HFF-Myc (cell line): ENCODE data around the gene CR1L.
"Not testable (repeated sequence)": the region's sequence is repeated elsewhere in the genome, so short reads cannot be mapped to it uniquely, and the experiment has no call there.

Experiments used
- DNase-seq: peaks from one replicate; pipeline ENCODE4 v3.0.0-alpha.2; 2011; ENCODE audit warnings: low read depth; ENCODE audit errors: extremely low read depth
- H3K4me3 ChIP-seq: replicated peaks from 2 replicates; pipeline ENCODE4 v1.5.1; 2011; ENCODE audit warnings: low read depth, mild to moderate bottlenecking, control low read depth, low read length
- CTCF ChIP-seq: IDR thresholded peaks from 2 replicates; pipeline ENCODE4 v1.5.1; 2012; ENCODE audit warnings: mild to moderate bottlenecking, low read depth, low read length, control low read depth; ENCODE audit errors: missing control alignments

The CR1L gene

GRCh38 chr1:207639362-207639761 is 5.6 kb upstream of the CR1L start:
- not testable (repeated sequence) for DNase-seq, H3K4me3 ChIP-seq

DNA sequence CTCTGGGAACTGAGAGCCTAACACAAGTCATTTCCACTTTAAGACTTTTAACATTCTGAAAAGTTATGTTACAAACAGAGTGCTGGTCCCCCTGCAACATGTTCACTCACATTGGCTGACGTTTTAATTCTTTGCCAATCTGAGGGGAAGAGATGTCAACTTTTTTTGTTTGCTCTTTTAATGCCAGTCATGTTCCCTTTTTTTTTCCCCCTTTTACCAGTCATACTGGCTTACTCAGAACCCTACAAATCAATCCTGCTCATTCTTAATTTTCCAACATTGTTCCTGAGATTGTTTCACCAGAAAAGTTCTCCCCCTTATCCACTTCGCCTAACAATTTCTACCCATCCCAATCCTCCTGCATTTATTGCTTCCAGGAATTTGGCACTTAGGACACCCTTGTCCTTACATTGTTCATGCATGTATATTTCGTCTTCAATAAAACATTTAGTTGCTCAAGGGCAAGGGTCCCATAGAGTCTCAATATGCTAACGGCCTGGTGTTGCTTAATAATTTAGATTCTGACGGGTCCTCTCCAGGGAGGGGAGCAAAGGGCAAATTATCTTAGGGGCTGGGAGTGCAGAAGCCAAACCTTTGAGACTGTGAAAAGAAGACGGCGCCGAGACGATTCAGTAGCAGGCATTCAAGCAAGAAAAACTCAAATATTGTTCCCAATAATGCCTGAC is 624 bp upstream of the CR1L start:
- peak overlapping the region; percentile 58 for H3K4me3 ChIP-seq

GRCh38 chr1:207645635-207646081 is 725 bp downstream of the CR1L start:
- DNase-seq = no peak
- peak overlapping the region; percentile 58; the same call in 1 of the 2 replicates for H3K4me3 ChIP-seq
- TF ChIP-seq CTCF = no peak

More for the DNA sequence above, 624 bp upstream of the CR1L start:
- no peak for TF ChIP-seq CTCF
- no peak for DNase-seq

DNA sequence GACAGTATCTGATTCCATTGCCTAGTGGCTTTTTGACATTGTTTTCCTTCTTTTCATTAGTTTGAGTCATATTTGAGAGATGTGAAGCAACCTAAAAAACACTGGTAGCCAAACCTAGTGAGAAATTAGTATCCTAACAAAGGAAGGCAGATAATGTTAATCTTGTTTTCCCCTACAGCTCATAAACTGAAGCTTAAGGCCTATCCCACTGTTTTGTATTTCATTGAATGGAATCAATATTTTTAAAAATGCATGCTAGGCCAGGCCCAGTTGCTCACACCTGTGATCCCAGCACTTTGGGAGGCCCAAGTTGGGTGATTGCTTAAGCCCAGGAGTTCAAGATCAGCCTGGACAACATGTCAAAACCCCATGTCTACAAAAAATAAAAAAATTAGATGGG is 1.2 kb downstream of the CR1L start:
- no peak for DNase-seq
- H3K4me3 ChIP-seq = no peak overlapping the region
- no peak for TF ChIP-seq CTCF

- no peak overlapping the region for H3K4me3 ChIP-seq
- no peak for TF ChIP-seq CTCF
- DNase-seq = no peak
These were observed 2.1 kb downstream of the CR1L start for GRCh38 chr1:207646944-207647579.

DNA sequence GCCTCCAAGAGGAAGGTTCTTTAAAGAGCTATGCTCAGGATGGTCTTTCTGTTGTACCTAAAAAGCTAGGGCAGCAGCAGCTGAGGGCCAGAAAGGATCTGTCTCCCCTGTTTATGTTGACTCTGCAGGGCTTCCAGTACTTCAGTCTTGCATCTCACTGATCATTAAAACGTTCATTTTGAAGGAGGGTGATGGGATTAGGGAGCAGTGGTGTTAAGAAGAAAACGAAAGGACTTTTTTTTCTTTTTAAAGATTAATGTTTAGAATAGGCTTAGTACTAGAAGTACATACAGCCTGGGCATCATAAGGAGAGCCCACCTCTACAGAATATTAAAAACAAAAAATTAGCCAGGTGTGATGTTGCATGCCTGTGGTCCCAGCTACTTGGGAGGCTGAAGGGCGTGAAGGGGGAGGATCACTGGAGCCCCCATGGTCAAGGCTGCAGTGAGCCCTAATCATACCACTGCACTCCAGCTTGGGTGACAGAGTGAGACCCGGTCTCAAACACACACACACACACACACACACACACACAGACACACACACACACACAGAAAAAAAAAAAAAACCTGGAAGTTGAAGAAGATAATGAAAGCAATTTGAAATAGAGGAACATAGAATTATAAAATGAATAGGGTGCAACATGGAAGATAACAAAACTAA is 2.9 kb downstream of the CR1L start:
- H3K4me3 ChIP-seq = no peak overlapping the region
- TF ChIP-seq CTCF = no peak
- no peak for DNase-seq
